ENCODE data around the gene CDH4. TPM values are rescaled to one million over a fixed set of nuclear protein-coding genes. Genes with fewer than 3 reads are reported as not detected.

CDH4 gene
- total and polyA plus RNA-seq, 2 of the 4 experiments (the other 2 are of a cell fraction): 1.6 to 3.5 TPM

- no TSS peak for BruUV-seq (replicated peaks)
- Histone ChIP-seq H3K36me3 (ENCODE audit: control insufficient read depth, insufficient read depth, low read length) (no peaks in the 10 kb centered on the region), H4K5ac (ENCODE audit: low read depth, low read length) (no peak overlapping the region), H2AFZ (replicated peaks; ENCODE audit: low read length, poor library complexity) (no peak overlapping the region), H3K23ac (ENCODE audit: low read depth, low read length) (no peak overlapping the region), H4K91ac (ENCODE audit: insufficient read depth, low read depth, low read length) (no peak overlapping the region), H3K4ac (ENCODE audit: low read depth, low read length) (no peak overlapping the region), H3K9ac (ENCODE audit: low read depth, low read length) (no peak overlapping the region), H3K18ac (ENCODE audit: low read depth, low read length) (no peak overlapping the region), H3K9me1 (ENCODE audit: insufficient read depth, low read length) (no peaks in the 10 kb centered on the region), H3K27me3 (ENCODE audit: control insufficient read depth, insufficient read depth, low read length) (no peaks in the 10 kb centered on the region), H3K14ac (replicated peaks; ENCODE audit: low read depth, low read length) (no peak overlapping the region), H3K4me2 (ENCODE audit: low read depth, low read length) (no peak overlapping the region), H2BK120ac (ENCODE audit: low read depth, low read length) (no peak overlapping the region), H2AK5ac (ENCODE audit: low read depth, low read length) (no peak overlapping the region), H4K20me1 (ENCODE audit: insufficient read depth, low read length) (no peaks in the 10 kb centered on the region), H4K8ac (ENCODE audit: low read depth in 2 of 2, low read length in 2 of 2) (no peak overlapping the region), H3K56ac (ENCODE audit: extremely low read depth, insufficient read depth, low read length) (no peak overlapping the region), H3K4me1 (ENCODE audit: control insufficient read depth, insufficient read depth, low read length) (no peaks in the 10 kb centered on the region), H2BK15ac (ENCODE audit: low read depth, low read length) (no peak overlapping the region), H3K79me1 (ENCODE audit: low read depth in 1 of 2, low read length in 2 of 2) (no peaks in the 10 kb centered on the region), H2BK5ac (ENCODE audit: low read depth, low read length, poor library complexity, severe bottlenecking) (no peak overlapping the region), H2AK9ac (replicated peaks; ENCODE audit: low read depth, low read length, poor library complexity) (no peak overlapping the region), H3K4me3 (ENCODE audit: insufficient read depth, low read depth, low read length) (no peak overlapping the region), H3K27ac (ENCODE audit: insufficient read depth, low read length) (no peak overlapping the region), H3K9me3 (ENCODE audit: control insufficient read depth, insufficient read depth, low read length) (peaks cover 49% of the 10 kb centered on the region), H2BK20ac (ENCODE audit: low read depth, low read length) (no peak overlapping the region)
- intact Hi-C loops (cut with micrococcal nuclease): no loop called here
- ChIA-PET CTCF (no interaction called here), POLR2A (ENCODE audit: unreplicated experiment) (no interaction called here)
- dilution Hi-C loops (cut with HindIII; ENCODE audit: low sequenced_read_pairs, unreplicated experiment): no loop called here
- WGBS, 2 experiments (ENCODE audit: extremely low coverage in 2 of 2, insufficient read length in 1 of 2): 53% methylated on average over 5 of the region's 16 CpGs; no CpG with 5 or more reads in 1 of the 2 experiments
- in situ Hi-C loops (cut with MboI; ENCODE audit: low sequenced_read_pairs): no loop called here
- no peak for TF ChIP-seq MAZ (IDR thresholded peaks at IDR 0.05; ENCODE audit: borderline replicate concordance, low read depth, low read length)
- no peak for TF ChIP-seq MAFK (IDR thresholded peaks at IDR 0.05; ENCODE audit: low read depth, low read length)
- no peak for TF ChIP-seq ELK1 (IDR thresholded peaks at IDR 0.05; ENCODE audit: borderline replicate concordance, low read depth, low read length)
- TF ChIP-seq NFE2L2 (IDR thresholded peaks at IDR 0.05; ENCODE audit: low read depth, low read length): no peak
- no peak for TF ChIP-seq CHD1 (IDR thresholded peaks at IDR 0.05; ENCODE audit: low read depth, low read length)
- TF ChIP-seq CEBPB (IDR thresholded peaks at IDR 0.05; ENCODE audit: low read depth, low read length): no peak
- no peak for TF ChIP-seq RAD21 (IDR thresholded peaks at IDR 0.05; ENCODE audit: low read length)
- TF ChIP-seq FOS (IDR thresholded peaks at IDR 0.05; ENCODE audit: low read depth, low read length): no peak
- no peak for TF ChIP-seq SMC3 (IDR thresholded peaks at IDR 0.05; ENCODE audit: low read depth, low read length)
- TF ChIP-seq MXI1 (IDR thresholded peaks at IDR 0.05; ENCODE audit: borderline replicate concordance, low read depth, low read length): no peak
- TF ChIP-seq, protein P1, sequence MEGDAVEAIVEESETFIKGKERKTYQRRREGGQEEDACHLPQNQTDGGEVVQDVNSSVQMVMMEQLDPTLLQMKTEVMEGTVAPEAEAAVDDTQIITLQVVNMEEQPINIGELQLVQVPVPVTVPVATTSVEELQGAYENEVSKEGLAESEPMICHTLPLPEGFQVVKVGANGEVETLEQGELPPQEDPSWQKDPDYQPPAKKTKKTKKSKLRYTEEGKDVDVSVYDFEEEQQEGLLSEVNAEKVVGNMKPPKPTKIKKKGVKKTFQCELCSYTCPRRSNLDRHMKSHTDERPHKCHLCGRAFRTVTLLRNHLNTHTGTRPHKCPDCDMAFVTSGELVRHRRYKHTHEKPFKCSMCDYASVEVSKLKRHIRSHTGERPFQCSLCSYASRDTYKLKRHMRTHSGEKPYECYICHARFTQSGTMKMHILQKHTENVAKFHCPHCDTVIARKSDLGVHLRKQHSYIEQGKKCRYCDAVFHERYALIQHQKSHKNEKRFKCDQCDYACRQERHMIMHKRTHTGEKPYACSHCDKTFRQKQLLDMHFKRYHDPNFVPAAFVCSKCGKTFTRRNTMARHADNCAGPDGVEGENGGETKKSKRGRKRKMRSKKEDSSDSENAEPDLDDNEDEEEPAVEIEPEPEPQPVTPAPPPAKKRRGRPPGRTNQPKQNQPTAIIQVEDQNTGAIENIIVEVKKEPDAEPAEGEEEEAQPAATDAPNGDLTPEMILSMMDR (conservative IDR thresholded peaks at IDR 0.05; ENCODE audit: low read depth, low read length): no peak
- ATAC-seq (ENCODE audit: low read depth) (no peak), DNase-seq (no peak)
Observed at GRCh38 chr20:61600016-61600415, 348.0 kb downstream of the CDH4 start.

Data from IMR-90 (cell line).